T-cell (primary cell): ENCODE results near the gene JMJD1C. TPM values are rescaled to one million over a fixed set of nuclear protein-coding genes. Genes with fewer than 3 reads are reported as not detected.
"Not testable (repeated sequence)": the region's sequence is repeated elsewhere in the genome, so short reads cannot be mapped to it uniquely, and the experiment has no call there.

Source experiments
- ATAC-seq, 4 experiments: fragments of 200-7000 bp in 3 of 4; fragments of 150-1000 bp in 1 of 4; cut with Tn5 transposase; replicated peaks in 1 of 4; 1 replicate in 3 of 4; 2 replicates in 1 of 4; pipeline ENCODE4 v1.10.0; 2021; ENCODE audit warnings: moderate library complexity in 3 of 4, mild to moderate bottlenecking in 2 of 4, moderate number of reproducible peaks in 1 of 4
- CTCF ChIA-PET, 2 donors: fragments of 300-600 bp; sonication (Branson Sonifier 250); formaldehyde crosslinking; loops; one replicate each; lab custom pipeline; 2022; ENCODE audit warnings: antibody characterized with exemption in 2 of 2; lab: Charles Lee
- POLR2A ChIA-PET, 2 donors: fragments of 300-600 bp; sonication (Branson Sonifier 250); formaldehyde crosslinking; loops; one replicate each; lab custom pipeline; 2022; ENCODE audit warnings: antibody characterized with exemption in 2 of 2; lab: Charles Lee
- DNase-seq, 35 experiments: peaks; one replicate each; pipeline versions ENCODE4 v3.0.0 to v3.0.0-alpha.2; 2013 to 2023
- H3K27ac ChIP-seq: one replicate; pipeline ENCODE4 v1.5.1; 2013; ENCODE audit warnings: low read length
- H3K27me3 ChIP-seq, 2 experiments: replicated peaks in 1 of 2; 1 replicate in 1 of 2; 2 replicates in 1 of 2; pipeline versions ENCODE4 v1.6.1 to v1.7.0; 2013; ENCODE audit warnings: low read length in 1 of 2, mixed read lengths in 1 of 2; ENCODE audit not compliant: control insufficient read depth in 2 of 2, insufficient read depth in 2 of 2; ENCODE audit errors: extremely low read depth in 1 of 2
- H3K36me3 ChIP-seq, 2 donors: 1 replicate in 1 of 2; 2 replicates in 1 of 2; pipeline versions ENCODE4 v1.6.1 to v1.7.0; 2013; ENCODE audit warnings: low read length in 1 of 2; ENCODE audit not compliant: control insufficient read depth in 2 of 2, insufficient read depth in 1 of 2; ENCODE audit errors: extremely low read depth in 1 of 2
- H3K4me1 ChIP-seq, 2 experiments: 1 replicate in 1 of 2; 2 replicates in 1 of 2; pipeline versions ENCODE4 v1.6.1 to v1.7.0; 2013; ENCODE audit warnings: low read length in 2 of 2, mixed read lengths in 1 of 2; ENCODE audit not compliant: insufficient read depth in 2 of 2, control insufficient read depth in 1 of 2; ENCODE audit errors: extremely low read depth in 1 of 2
- H3K4me3 ChIP-seq, 2 donors: 1 replicate in 1 of 2; 2 replicates in 1 of 2; pipeline versions ENCODE4 v1.5.1 to v1.7.0; 2013; ENCODE audit warnings: mild to moderate bottlenecking in 2 of 2, low read length in 1 of 2, moderate library complexity in 1 of 2; ENCODE audit not compliant: control insufficient read depth in 1 of 2; ENCODE audit errors: extremely low read depth in 1 of 2
- H3K9me3 ChIP-seq: 2 replicates; pipeline ENCODE4 v1.7.0; 2013
- H3K27ac Mint-ChIP-seq, 2 donors: one replicate each; pipeline ENCODE4 v1.8.0; 2020 to 2021; ENCODE audit warnings: mild to moderate bottlenecking in 2 of 2, mixed read lengths in 2 of 2
- H3K27me3 Mint-ChIP-seq, 2 donors: one replicate each; pipeline ENCODE4 v1.8.0; 2021 to 2022; ENCODE audit warnings: mixed read lengths in 2 of 2
- H3K36me3 Mint-ChIP-seq: one replicate; pipeline ENCODE4 v1.8.0; 2021; ENCODE audit warnings: mixed read lengths
- H3K4me1 Mint-ChIP-seq, 3 donors: one replicate each; pipeline ENCODE4 v1.8.0; 2020 to 2022; ENCODE audit warnings: mixed read lengths in 3 of 3, mild to moderate bottlenecking in 1 of 3
- H3K4me3 Mint-ChIP-seq, 3 donors: one replicate each; pipeline ENCODE4 v1.8.0; 2020 to 2022; ENCODE audit warnings: mild to moderate bottlenecking in 3 of 3, mixed read lengths in 3 of 3, moderate library complexity in 3 of 3
- H3K9me3 Mint-ChIP-seq, 3 donors: one replicate each; pipeline ENCODE4 v1.8.0; 2020 to 2022; ENCODE audit warnings: mixed read lengths in 3 of 3
- WGBS: methylation state at CpG from one replicate; pipeline ENCODE4 v1.1.5; 2013; ENCODE audit warnings: missing lambda C conversion rate; ENCODE audit not compliant: insufficient coverage; 5-methylcytosine and 5-hydroxymethylcytosine counted together
- total RNA-seq, 35 experiments: library from RNA in 6 of 35; stranded (reverse) in 6 of 35; fragments of 120-200 nt in 1 of 35; gene quantifications; one replicate each; pipeline versions ENCODE4 v1.2.1 to v1.2.4 and lab custom pipeline; 2013 to 2026

Gene JMJD1C
- total RNA-seq, 5 donors from 2014 or later (not counting 1 experiment from before 2014, with no cell fraction given): 84.1 to 193 (median 92.6) TPM

DNA sequence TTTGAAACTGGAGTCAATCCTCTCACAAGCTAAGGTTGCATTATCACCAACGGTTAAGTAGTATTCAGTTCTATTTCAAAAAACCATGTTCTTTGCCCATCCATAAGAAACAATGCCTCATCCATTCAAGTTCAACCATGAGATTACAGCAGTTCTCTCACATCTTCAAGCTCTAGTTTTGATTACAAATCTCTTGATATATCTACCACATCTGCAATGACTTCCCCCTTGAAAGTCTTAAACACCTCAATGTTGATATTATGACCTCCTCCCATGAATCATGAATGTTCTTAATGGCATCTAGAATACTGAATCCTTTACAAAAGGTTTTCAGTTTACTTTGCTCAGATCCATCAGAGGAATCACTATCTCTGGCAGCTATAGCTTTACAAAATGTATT is 81.8 kb downstream of the JMJD1C start:
- H3K27ac Mint-ChIP-seq: peak overlapping the region in 1 of 2 donors; percentile 23
- peaks cover 51 to 66% (median 56%) of the 10 kb centered on the region in 3 donors for H3K4me1 Mint-ChIP-seq
- ATAC-seq (no peak), DNase-seq (no peak)
- CTCF ChIA-PET: no interaction called here
- Histone ChIP-seq H3K36me3 (no peaks in the 10 kb centered on the region), H3K27ac (no peak overlapping the region), H3K4me1 (peaks cover 8 to 17% of the 10 kb centered on the region in 2 experiments), H3K4me3 (no peak overlapping the region), H3K9me3 (no peaks in the 10 kb centered on the region), H3K27me3 (no peaks in the 10 kb centered on the region)
- H3K9me3 Mint-ChIP-seq: peaks cover 0 to 8% (median 0%) of the 10 kb centered on the region in 3 donors
- H3K36me3 Mint-ChIP-seq: peaks cover 14% of the 10 kb centered on the region
- no peaks in the 10 kb centered on the region for H3K27me3 Mint-ChIP-seq
- 93% methylated on average over 1 of the region's 1 CpG for WGBS
- no peak overlapping the region for H3K4me3 Mint-ChIP-seq
- POLR2A ChIA-PET: interaction anchor here in 1 of 2 donors (0.5 kb wide), 1 partner anchor 149 kb away, joined by 13 read pairs; no protein-coding TSS in a partner anchor

DNA sequence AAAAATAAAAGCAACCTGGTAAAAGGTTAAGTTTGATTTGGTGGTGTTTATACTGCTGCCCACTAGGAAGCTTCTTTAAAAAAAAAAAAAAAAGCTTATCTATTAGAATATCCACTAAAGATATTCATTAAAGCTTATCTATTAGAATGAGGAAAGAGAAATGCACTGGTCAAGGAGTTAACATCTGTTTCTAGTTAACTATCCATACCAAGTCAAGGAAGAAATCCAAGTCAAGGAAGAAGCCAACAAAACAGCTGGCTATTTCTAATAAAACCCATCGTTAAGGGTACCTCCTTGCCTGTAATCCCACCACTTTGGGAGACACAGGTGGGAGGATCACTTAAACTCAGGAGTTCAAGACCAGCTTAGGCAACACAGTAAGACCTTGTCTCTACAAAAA is 82.6 kb downstream of the JMJD1C start:
- Histone ChIP-seq H3K36me3 (no peaks in the 10 kb centered on the region), H3K4me3 (no peak overlapping the region), H3K9me3 (no peaks in the 10 kb centered on the region), H3K27me3 (no peaks in the 10 kb centered on the region), H3K27ac (no peak overlapping the region), H3K4me1 (peaks cover 7 to 14% of the 10 kb centered on the region in 2 experiments)
- Mint-ChIP-seq H3K36me3 (peaks cover 14% of the 10 kb centered on the region), H3K4me3 (no peak overlapping the region), H3K4me1 (peaks cover 43 to 57% (median 47%) of the 10 kb centered on the region in 3 donors), H3K27ac (no peak overlapping the region), H3K27me3 (no peaks in the 10 kb centered on the region), H3K9me3 (peaks cover 0 to 8% (median 0%) of the 10 kb centered on the region in 3 donors)
- 100% methylated on average over 1 of the region's 1 CpG for WGBS
- ChIA-PET CTCF (interaction anchor here in 1 of 2 donors (0.6 kb wide), 1 partner anchor 288 kb away, joined by 3 read pairs; no protein-coding TSS in a partner anchor), POLR2A (interaction anchor here (0.6 kb wide), 3 partner anchors 71 to 119 kb away, joined by 3 to 7 read pairs (median 4); no protein-coding TSS in a partner anchor)
- ATAC-seq (no peak), DNase-seq (no peak)

DNA sequence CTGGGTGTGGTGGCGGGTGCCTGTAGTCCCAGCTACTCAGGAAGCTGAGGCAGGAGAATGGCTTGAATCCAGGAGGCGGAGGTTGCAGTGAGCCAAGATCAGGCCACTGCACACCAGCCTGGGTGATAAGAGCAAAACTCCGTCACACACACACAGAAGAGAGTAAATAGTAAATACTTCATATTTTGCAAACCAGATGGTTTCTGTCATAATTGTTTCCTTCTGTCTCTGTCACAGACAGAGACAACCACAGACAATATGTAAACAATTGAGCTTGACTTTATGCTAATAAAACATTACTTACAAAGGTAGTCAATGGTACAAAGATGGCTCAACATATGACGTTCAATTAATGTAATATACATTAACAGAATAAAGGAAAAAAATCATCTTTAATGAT is 83.7 kb downstream of the JMJD1C start:
- no peak for ATAC-seq
- H3K4me3 Mint-ChIP-seq: no peak overlapping the region
- H3K4me3 ChIP-seq: no peak overlapping the region
- peaks cover 2 to 11% of the 10 kb centered on the region in 2 experiments for H3K4me1 ChIP-seq
- no peak overlapping the region for H3K27ac ChIP-seq
- H3K36me3 Mint-ChIP-seq: peaks cover 15% of the 10 kb centered on the region
- no peak overlapping the region for H3K27ac Mint-ChIP-seq
- DNase-seq: no peak
- H3K4me1 Mint-ChIP-seq: peaks cover 34 to 49% (median 38%) of the 10 kb centered on the region in 3 donors
- WGBS: no CpG with 5 or more reads among the region's 4 CpGs
- H3K9me3 Mint-ChIP-seq: peaks cover 0 to 8% (median 0%) of the 10 kb centered on the region in 3 donors
- H3K27me3 ChIP-seq: no peaks in the 10 kb centered on the region
- H3K36me3 ChIP-seq: no peaks in the 10 kb centered on the region
- POLR2A ChIA-PET: no interaction called here
- no peaks in the 10 kb centered on the region for H3K27me3 Mint-ChIP-seq
- no peaks in the 10 kb centered on the region for H3K9me3 ChIP-seq
- CTCF ChIA-PET: no interaction called here

DNA sequence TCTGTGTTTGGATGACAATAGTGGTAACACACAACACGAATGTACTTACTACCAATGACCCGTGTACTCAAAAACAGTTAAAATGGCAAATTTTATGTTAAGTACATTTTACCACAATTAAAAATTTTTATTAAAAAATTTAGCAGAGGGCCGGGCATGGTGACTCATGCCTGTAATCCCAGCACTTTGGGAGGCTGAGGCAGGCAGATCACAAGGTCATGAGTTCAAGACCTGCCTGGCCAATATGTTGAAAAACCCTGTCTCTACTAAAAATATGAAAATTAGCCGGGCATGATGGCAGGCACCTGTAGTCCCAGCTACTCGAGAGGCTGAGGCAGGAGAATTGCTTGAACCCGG is 88.5 kb downstream of the JMJD1C start:
- CTCF ChIA-PET: interaction anchor here in 1 of 2 donors (0.6 kb wide), 1 partner anchor 88 kb away, joined by 3 read pairs; no protein-coding TSS in a partner anchor
- H3K4me3 ChIP-seq, H3K27ac Mint-ChIP-seq, H3K9me3 Mint-ChIP-seq, H3K27me3 Mint-ChIP-seq, H3K27ac ChIP-seq, H3K9me3 ChIP-seq, H3K27me3 ChIP-seq, H3K4me1 ChIP-seq, POLR2A ChIA-PET, H3K4me3 Mint-ChIP-seq, ATAC-seq, DNase-seq, H3K36me3 ChIP-seq: not testable (repeated sequence)
- peaks cover 19 to 32% (median 29%) of the 10 kb centered on the region in 3 donors for H3K4me1 Mint-ChIP-seq
- 95% methylated on average over 4 of the region's 6 CpGs for WGBS
- H3K36me3 Mint-ChIP-seq: peaks cover 32% of the 10 kb centered on the region

DNA sequence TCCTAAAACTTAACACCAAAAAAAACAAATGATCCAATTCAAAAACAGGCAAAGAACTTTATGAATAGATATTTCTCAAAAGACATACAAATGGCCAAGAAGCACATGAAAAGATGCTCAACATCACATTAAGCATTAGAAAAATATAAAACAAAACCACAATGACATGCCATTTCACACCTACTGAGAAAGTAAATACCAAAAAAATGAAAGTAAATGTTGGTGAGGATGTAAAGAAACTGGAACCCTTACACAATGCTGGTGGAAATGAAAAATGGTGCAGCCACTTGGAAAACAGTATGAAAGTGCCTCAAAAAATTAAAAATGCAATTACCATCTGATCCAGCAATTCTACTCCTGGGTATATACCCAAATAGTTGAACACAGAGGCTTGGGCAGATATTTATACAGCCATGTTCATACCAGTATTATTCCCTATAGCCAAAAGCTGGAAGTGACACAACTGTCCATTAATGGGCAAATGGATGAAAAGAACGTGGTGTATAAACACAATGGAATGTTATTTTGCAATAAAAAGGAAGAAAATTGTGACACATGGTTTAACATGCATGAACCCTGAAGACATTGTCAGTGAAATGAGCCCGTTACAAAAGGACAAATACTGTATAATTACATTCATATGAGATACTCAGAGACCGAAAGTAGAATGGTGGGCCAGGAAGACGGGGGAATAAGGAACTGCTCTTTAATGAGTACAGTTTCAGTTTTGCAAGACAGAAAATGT is 89.0 kb downstream of the JMJD1C start:
- ATAC-seq (no peak), DNase-seq (no peak)
- Histone ChIP-seq H3K4me3 (no peak overlapping the region), H3K27ac (no peak overlapping the region), H3K4me1 (no peaks in the 10 kb centered on the region), H3K36me3 (no peaks in the 10 kb centered on the region), H3K9me3 (no peaks in the 10 kb centered on the region), H3K27me3 (no peaks in the 10 kb centered on the region)
- Mint-ChIP-seq H3K27ac (no peak overlapping the region), H3K27me3 (no peaks in the 10 kb centered on the region), H3K4me3 (no peak overlapping the region), H3K36me3 (peaks cover 32% of the 10 kb centered on the region), H3K9me3 (peaks cover 0 to 8% (median 0%) of the 10 kb centered on the region in 3 donors), H3K4me1 (peaks cover 19 to 32% (median 29%) of the 10 kb centered on the region in 3 donors)
- POLR2A ChIA-PET: no interaction called here
- WGBS: no CpG with 5 or more reads among the region's 4 CpGs
- CTCF ChIA-PET: interaction anchor here in 1 of 2 donors (0.6 kb wide), 1 partner anchor 88 kb away, joined by 3 read pairs; no protein-coding TSS in a partner anchor

DNA sequence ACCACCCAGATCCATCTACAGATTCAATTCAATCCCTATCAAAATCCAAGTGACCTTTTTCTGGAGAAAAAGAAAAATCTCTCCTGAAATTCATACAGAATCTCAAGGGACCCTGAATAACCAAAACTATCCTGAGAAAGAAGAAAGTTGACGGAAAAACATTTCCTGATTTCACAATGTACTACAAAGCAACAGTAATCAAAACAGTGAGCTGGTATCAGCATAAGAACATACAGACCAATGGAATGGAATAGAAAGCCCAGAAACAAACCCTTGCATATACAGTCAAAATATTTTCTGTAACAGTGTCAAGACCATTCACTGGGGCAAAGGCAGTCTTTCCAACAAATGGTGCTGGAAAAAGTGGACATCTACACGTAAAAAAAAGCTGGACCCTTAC is 89.9 kb downstream of the JMJD1C start:
- ATAC-seq (no peak), DNase-seq (no peak)
- Mint-ChIP-seq H3K4me1 (peaks cover 15 to 25% (median 23%) of the 10 kb centered on the region in 3 donors), H3K27ac (no peak overlapping the region), H3K9me3 (peaks cover 0 to 3% (median 0%) of the 10 kb centered on the region in 3 donors), H3K4me3 (no peak overlapping the region), H3K36me3 (peaks cover 28% of the 10 kb centered on the region), H3K27me3 (no peaks in the 10 kb centered on the region)
- no peaks in the 10 kb centered on the region for H3K4me1 ChIP-seq
- H3K27ac ChIP-seq: no peak overlapping the region
- H3K36me3 ChIP-seq: no peaks in the 10 kb centered on the region
- ChIA-PET CTCF (interaction anchor here (0.6 kb wide), 2 partner anchors 143 to 158 kb away, joined by 3 read pairs; no protein-coding TSS in a partner anchor), POLR2A (interaction anchor here in 1 of 2 donors (0.6 kb wide), 1 partner anchor 75 kb away, joined by 3 read pairs; no protein-coding TSS in a partner anchor)
- WGBS: no CpG with 5 or more reads among the region's 2 CpGs
- H3K27me3 ChIP-seq: no peaks in the 10 kb centered on the region
- no peak overlapping the region for H3K4me3 ChIP-seq
- H3K9me3 ChIP-seq: no peaks in the 10 kb centered on the region
